ENCODE measurements around the gene MRPL37.

Gene MRPL37

DNA sequence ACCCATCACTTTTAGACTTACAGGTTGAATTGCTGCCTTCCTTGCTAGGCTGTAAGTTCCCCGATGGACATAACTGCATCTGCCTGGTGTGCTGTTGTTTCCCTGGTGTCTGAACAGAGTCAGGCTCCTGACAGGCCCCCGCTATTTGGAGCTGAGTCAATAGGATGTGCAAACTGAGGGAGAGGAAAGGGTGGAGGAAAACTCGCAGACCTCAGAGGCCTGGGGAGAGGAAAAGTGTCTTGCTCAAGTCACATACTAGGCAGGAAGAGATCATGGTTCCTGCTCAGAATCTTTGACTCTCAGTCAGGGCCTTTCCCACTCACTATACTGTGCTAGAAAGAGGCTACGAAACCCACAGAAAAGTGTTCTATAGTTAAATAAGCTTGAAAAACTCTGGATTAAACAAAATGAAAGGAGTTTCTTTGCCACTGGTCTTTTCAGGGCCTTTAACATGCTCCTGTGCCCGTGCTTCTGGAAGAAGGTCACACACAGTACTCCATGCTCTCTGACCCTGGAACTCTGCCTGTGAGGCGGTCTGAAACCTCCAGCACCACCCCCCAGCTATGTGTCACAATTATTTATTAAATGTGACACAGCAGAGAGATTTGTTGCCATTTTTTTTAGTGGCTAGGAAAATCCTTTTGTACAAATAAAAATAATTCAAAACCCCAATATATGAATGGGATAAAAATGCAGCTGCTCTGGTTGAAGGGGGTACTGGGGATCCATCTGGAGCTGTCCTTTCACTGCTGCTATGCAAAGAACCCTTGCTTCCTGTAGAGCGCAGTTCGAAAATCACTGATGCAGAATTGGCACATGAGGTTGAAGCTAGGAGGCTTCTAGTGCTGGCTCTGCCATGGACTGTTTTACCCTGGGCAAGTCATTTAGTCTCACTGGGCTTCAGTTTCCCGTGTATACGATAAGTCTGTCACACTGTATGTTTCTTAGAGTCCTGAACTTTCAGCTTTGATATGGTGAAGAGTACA, 27.1 kb upstream of the MRPL37 start:
- DNase-seq (ENCODE audit: insufficient read length, low spot score): no peak
- TF ChIP-seq, protein P1, sequence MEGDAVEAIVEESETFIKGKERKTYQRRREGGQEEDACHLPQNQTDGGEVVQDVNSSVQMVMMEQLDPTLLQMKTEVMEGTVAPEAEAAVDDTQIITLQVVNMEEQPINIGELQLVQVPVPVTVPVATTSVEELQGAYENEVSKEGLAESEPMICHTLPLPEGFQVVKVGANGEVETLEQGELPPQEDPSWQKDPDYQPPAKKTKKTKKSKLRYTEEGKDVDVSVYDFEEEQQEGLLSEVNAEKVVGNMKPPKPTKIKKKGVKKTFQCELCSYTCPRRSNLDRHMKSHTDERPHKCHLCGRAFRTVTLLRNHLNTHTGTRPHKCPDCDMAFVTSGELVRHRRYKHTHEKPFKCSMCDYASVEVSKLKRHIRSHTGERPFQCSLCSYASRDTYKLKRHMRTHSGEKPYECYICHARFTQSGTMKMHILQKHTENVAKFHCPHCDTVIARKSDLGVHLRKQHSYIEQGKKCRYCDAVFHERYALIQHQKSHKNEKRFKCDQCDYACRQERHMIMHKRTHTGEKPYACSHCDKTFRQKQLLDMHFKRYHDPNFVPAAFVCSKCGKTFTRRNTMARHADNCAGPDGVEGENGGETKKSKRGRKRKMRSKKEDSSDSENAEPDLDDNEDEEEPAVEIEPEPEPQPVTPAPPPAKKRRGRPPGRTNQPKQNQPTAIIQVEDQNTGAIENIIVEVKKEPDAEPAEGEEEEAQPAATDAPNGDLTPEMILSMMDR (IDR thresholded peaks at IDR 0.05; ENCODE audit: insufficient read depth, missing control alignments): no peak
- no peak for FAIRE-seq

DNA sequence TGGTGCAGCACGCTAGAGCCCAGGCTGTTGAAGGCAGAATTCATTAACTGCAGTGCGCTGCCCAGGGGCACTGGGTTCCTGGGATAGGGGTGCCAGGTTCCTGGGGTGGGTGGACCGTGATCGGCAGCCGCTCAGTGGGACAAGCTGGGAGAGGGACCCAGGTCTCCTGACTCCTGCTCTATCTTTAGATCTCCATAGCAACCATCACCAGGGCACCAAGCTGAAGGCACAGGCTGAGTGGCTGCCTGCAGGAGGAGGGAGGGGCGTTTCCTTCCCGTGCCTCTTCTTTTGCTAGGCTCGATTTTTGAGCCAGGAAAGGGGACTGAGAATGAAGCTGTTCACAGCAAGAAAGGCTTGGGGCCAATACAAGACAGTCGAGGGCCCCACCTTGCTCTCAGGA, 26.3 kb upstream of the MRPL37 start:
- TF ChIP-seq, protein P1 (IDR thresholded peaks at IDR 0.05; ENCODE audit: insufficient read depth, missing control alignments): no peak
- no peak for FAIRE-seq
- no peak for DNase-seq (ENCODE audit: insufficient read length, low spot score)

DNA sequence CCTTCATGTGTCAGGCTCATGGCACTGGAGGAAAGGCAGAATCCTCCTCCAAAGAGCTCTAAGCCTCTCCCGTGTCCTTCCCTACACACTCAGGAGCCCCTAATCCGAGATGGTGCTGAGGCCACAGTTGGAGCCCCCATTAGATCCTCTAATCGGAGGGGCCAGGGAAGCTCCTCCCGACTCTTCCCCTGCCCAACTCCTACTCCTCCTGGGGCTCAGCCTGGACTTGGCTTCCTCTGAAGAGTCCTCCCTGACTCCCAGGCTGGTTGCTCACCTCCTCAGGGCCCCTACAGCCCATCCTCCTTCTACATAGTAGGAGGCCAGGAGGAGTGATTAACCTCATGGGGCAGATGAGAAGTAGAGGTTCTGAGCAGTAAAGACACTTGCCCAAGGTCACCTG, 25.9 kb upstream of the MRPL37 start:
- DNase-seq (ENCODE audit: insufficient read length, low spot score) (no peak), FAIRE-seq (no peak)
- TF ChIP-seq, protein P1 (IDR thresholded peaks at IDR 0.05; ENCODE audit: insufficient read depth, missing control alignments): no peak

DNA sequence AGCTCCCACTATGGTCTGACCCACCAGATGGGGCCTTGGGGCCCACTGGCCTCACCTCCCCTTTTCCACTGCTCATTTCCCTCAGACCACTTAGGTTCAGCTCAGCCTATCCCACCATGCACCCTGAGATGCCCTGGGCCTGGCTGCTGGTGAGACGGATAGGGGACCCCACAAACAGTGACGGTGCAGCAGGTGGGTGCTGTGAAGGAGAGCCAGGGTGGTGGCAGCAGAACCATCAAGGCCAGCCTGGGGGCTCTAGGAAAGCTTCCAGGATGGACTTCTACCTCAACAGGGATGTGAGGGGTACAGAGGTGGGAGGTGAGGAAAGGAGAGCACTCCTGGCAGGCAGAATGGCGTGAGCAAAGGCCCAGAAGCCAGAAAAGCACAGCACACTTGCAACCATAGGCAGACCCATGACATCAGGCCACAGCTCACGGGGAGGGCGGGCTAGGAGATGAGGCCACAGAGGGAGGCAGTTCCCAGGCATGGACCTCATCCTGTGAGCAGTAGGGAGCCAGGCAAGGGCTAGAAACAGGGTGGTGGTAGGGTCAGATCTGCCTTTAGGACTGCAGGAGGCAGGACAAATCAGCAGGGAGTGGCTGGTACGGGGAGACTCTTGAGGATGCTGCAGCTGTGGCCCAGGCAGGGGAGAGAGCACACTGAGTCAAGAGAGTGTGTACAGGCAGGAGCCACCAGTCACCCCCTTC, 23.2 kb upstream of the MRPL37 start:
- no peak for FAIRE-seq
- TF ChIP-seq, protein P1 (IDR thresholded peaks at IDR 0.05; ENCODE audit: insufficient read depth, missing control alignments): no peak
- DNase-seq (ENCODE audit: insufficient read length, low spot score): no peak

DNA sequence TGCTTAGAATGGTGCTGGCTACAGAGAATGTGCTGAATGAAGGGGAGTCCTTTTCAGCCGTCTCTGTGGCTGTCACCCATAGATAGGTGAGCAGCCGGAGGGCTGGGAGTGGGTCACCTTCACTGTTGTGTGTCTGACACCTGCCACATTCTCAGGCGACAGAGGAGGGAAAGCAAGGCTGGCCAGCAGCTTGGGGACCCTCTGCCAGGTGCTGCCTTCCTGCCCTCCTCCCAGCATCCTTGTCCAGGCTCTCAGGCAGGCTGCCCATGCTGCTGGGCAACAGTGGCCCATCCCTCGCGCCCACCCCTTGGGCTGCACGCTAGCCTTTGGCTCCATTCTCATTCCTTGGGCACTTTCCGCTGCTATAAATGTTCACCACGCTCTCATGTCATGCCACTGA, 22.2 kb upstream of the MRPL37 start:
- TF ChIP-seq, protein P1 (IDR thresholded peaks at IDR 0.05; ENCODE audit: insufficient read depth, missing control alignments): no peak
- DNase-seq (ENCODE audit: insufficient read length, low spot score) (no peak), FAIRE-seq (no peak)

DNA sequence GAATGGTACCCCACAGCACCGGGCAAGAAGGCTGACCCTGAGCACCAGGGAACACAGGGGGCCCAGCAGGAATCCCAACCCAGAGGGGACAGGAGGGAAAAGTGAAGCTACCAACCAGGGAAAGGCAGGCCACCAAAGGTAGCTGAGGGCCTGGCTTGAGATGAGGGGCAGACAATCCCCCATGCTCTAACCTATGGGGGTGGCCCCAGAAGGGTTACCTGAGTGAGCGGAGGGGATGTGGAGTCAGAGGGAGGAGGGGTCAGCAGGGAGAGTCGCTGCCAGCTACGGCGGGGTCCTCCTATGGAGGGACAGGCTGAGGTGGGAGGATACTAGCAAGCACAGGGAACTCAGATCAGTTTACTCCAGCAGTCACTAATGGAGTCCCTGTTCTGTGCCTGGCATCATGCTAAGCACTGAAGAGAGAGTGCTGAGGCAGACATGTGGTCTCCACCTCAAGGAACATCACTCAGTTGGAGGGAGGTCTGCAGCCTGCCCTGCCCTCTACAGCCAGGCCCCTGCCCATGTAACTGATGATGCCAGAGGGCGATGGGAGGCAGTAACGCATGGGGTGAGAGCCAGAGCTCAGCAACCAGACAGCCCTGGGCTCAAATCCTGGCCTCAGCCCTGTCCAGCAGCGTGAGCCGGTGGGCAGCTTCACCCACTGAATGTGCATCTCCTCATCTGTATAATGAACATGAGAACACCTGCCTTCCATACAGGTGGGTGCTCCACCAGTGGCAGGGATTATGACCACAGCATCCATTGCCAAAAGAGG, 21.5 kb upstream of the MRPL37 start:
- FAIRE-seq: no peak
- TF ChIP-seq, protein P1 (IDR thresholded peaks at IDR 0.05; ENCODE audit: insufficient read depth, missing control alignments): no peak
- no peak for DNase-seq (ENCODE audit: insufficient read length, low spot score)
